Endothelial cell of umbilical vein (primary cell): Measurements from ENCODE around the gene PHF2. TPM values are rescaled to one million over a fixed set of nuclear protein-coding genes. Genes with fewer than 3 reads are reported as not detected.

Source experiments
- BruUV-seq: library from RNA; stranded (reverse); fragments of 400-500 nt; replicated peaks from 2 replicates; lab custom pipeline; 2021; lab: Mats Ljungman, UMichigan
- CTCF ChIA-PET: fragments of 300-600, 350-600 bp; sonication (Branson Sonifier 250); formaldehyde crosslinking; loops from one replicate; lab custom pipeline; 2021; ENCODE audit warnings: antibody characterized with exemption, inconsistent platforms; lab: Charles Lee
- POLR2A ChIA-PET: fragments of 300-600, 350-600 bp; sonication (Branson Sonifier 250); formaldehyde crosslinking; loops from one replicate; lab custom pipeline; 2021; ENCODE audit warnings: antibody characterized with exemption, inconsistent platforms; lab: Charles Lee
- DNase-seq: peaks from one replicate; pipeline ENCODE4 v3.0.0-alpha.2; 2011; ENCODE audit warnings: low read depth, low spot score
- FAIRE-seq: peaks from 2 replicates; lab custom pipeline; 2011; peaks lifted over from hg19 to GRCh38; lab: Jason Lieb, UNC
- H2AFZ ChIP-seq: 2 replicates; pipeline ENCODE4 v1.6.0; 2012; ENCODE audit warnings: low read depth, low read length, control low read depth, inconsistent platforms
- H3K27ac ChIP-seq: 2 replicates; pipeline ENCODE4 v1.5.1; 2011; ENCODE audit warnings: low read depth, mild to moderate bottlenecking, control low read depth, low read length, moderate library complexity; ENCODE audit not compliant: insufficient read depth
- H3K27me3 ChIP-seq, 2 experiments: 2 replicates each; pipeline versions ENCODE4 v1.6.0 to v1.6.1; 2011; ENCODE audit warnings: low read length in 2 of 2, mixed read lengths in 1 of 2; ENCODE audit not compliant: control insufficient read depth in 2 of 2, insufficient read depth in 2 of 2
- H3K36me3 ChIP-seq, 2 experiments: 2 replicates in 1 of 2; 3 replicates in 1 of 2; pipeline ENCODE4 v1.5.1; 2011; ENCODE audit warnings: low read length in 2 of 2, mild to moderate bottlenecking in 1 of 2, moderate library complexity in 1 of 2; ENCODE audit not compliant: control insufficient read depth in 2 of 2, insufficient read depth in 2 of 2; ENCODE audit errors: extremely low read depth in 1 of 2
- H3K4me1 ChIP-seq: 3 replicates; pipeline ENCODE4 v1.5.1; 2011; ENCODE audit warnings: mild to moderate bottlenecking, low read length; ENCODE audit not compliant: control insufficient read depth, insufficient read depth; ENCODE audit errors: extremely low read depth
- H3K4me2 ChIP-seq: 2 replicates; pipeline ENCODE4 v1.6.1; 2011; ENCODE audit warnings: low read length, control low read depth, mixed read lengths; ENCODE audit not compliant: insufficient read depth
- H3K4me3 ChIP-seq, 3 experiments: fragments of 200-600 bp in 1 of 3; sonication (generic), shearing (Covaris generic) in 1 of 3; replicated peaks in 1 of 3; 2 replicates each; pipeline ENCODE4 v1.5.1; 2011 to 2016; ENCODE audit warnings: control low read depth in 3 of 3, low read length in 3 of 3, mild to moderate bottlenecking in 2 of 3, inconsistent platforms in 1 of 3, low read depth in 1 of 3, moderate library complexity in 1 of 3; ENCODE audit not compliant: insufficient read depth in 1 of 3
- H3K79me2 ChIP-seq: 2 replicates; pipeline ENCODE4 v1.6.0; 2012; ENCODE audit warnings: low read length, inconsistent platforms; ENCODE audit not compliant: control insufficient read depth, insufficient read depth
- H3K9ac ChIP-seq: replicated peaks from 2 replicates; pipeline ENCODE3; 2011; ENCODE audit warnings: low read length, control low read depth; ENCODE audit not compliant: insufficient read depth; ENCODE audit errors: extremely low read depth
- H3K9me1 ChIP-seq: replicated peaks from 3 replicates; pipeline ENCODE4 v1.6.0; 2011; ENCODE audit warnings: mild to moderate bottlenecking, low read length; ENCODE audit not compliant: control insufficient read depth, insufficient read depth; ENCODE audit errors: extremely low read depth
- H3K9me3 ChIP-seq: replicated peaks from 2 replicates; pipeline ENCODE4 v1.5.1; 2012; ENCODE audit warnings: low read length, inconsistent platforms; ENCODE audit not compliant: control insufficient read depth, insufficient read depth
- H4K20me1 ChIP-seq: replicated peaks from 2 replicates; pipeline ENCODE3; 2011; ENCODE audit warnings: mild to moderate bottlenecking, low read length; ENCODE audit not compliant: control insufficient read depth, insufficient read depth; ENCODE audit errors: extremely low read depth
- EZH2 ChIP-seq: IDR thresholded peaks from 2 replicates; pipeline ENCODE4 v1.6.1; 2012; ENCODE audit warnings: borderline replicate concordance, low read depth, mild to moderate bottlenecking, moderate library complexity, low read length, inconsistent platforms; ENCODE audit not compliant: severe bottlenecking
- FOS ChIP-seq: IDR thresholded peaks from 2 replicates; pipeline ENCODE4 v1.6.1; 2011; ENCODE audit warnings: mild to moderate bottlenecking, low read length, moderate library complexity, borderline replicate concordance; ENCODE audit not compliant: insufficient read depth
- GATA2 ChIP-seq: IDR thresholded peaks from 2 replicates; pipeline ENCODE4 v1.7.0; 2011; ENCODE audit warnings: low read depth, mild to moderate bottlenecking, moderate library complexity, mixed read lengths, low read length; ENCODE audit not compliant: insufficient read length, insufficient read depth
- JUN ChIP-seq: IDR thresholded peaks from 2 replicates; pipeline ENCODE4 v1.6.1; 2011; ENCODE audit warnings: borderline replicate concordance, low read depth; ENCODE audit not compliant: insufficient read length, insufficient read depth
- MAX ChIP-seq: IDR thresholded peaks from 2 replicates; pipeline ENCODE4 v1.6.1; 2011; ENCODE audit not compliant: insufficient read depth, insufficient read length
- MYC ChIP-seq: IDR thresholded peaks from one replicate; pipeline ENCODE4 v1.6.1; 2011; ENCODE audit warnings: mild to moderate bottlenecking, low read depth, low read length
- POLR2A ChIP-seq: IDR thresholded peaks from 2 replicates; pipeline ENCODE4 v1.6.1; 2012; ENCODE audit warnings: low read depth, mild to moderate bottlenecking, control low read depth, low read length
- POLR2AphosphoS5 ChIP-seq: IDR thresholded peaks from 2 replicates; pipeline ENCODE4 v1.6.1; 2012; ENCODE audit warnings: low read depth, mild to moderate bottlenecking, control low read depth, low read length, moderate library complexity; ENCODE audit not compliant: insufficient read depth
- dilution Hi-C: fragments of 300-500 bp; cut with MboI; formaldehyde crosslinking; loops from one replicate; pipeline ENCODE4 v1.15.0; 2019; ENCODE audit warnings: low sequenced_read_pairs; ENCODE audit not compliant: extremely low pct_ligation_motif_present
- intact Hi-C: fragments of 100-400 bp; cut with micrococcal nuclease; formaldehyde crosslinking; loops from one replicate; pipeline ENCODE4 v1.10.0; 2022
- polyA plus RNA-seq, 4 experiments: library from polyadenylated mRNA; depleted of rRNA in 3 of 4; stranded (reverse) in 3 of 4; unstranded in 1 of 4; fragments of >200 nt; gene quantifications; 2 replicates each; pipeline versions ENCODE4 v1.2.1 to v1.2.3, GENCODE V29; 2011 to 2012; ENCODE audit warnings: missing spikeins in 1 of 4
- total RNA-seq: library from RNA; stranded (reverse); gene quantifications from 2 replicates; pipeline ENCODE4 v1.2.3, GENCODE V29; 2021
- TF ChIP-seq, protein P1 (sequence below), 2 donors: IDR thresholded peaks; 1 replicate in 1 of 2; 2 replicates in 1 of 2; pipeline ENCODE4 v1.5.1; 2011; ENCODE audit warnings: low read length in 2 of 2, mild to moderate bottlenecking in 2 of 2, moderate library complexity in 2 of 2, control low read depth in 1 of 2, inconsistent platforms in 1 of 2, low read depth in 1 of 2; ENCODE audit not compliant: insufficient read depth in 1 of 2; ENCODE audit errors: extremely low read depth in 1 of 2

PHF2 gene
- total and polyA plus RNA-seq, 2 donors (not counting 3 experiments of a cell fraction or from before 2014, with no cell fraction given): 9.8 to 22.5 TPM

DNA sequence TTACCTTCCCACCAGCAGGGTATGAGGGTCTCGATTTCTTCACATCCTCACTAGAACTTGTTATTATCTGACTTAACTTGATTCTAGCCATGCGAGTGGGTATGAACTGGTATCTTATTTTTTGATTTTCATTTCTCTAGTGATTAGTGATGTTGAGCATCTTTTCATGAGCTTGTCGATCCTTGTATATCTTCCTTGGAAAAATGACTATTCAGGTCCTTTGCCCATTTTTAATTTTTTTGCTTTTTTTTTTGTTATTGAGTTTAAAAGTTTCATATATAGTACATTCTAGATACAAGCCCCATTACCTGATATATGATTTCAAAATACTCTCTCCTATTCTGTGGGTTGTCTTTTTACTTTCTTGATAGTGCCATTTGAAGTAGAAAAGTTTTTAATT, 61.5 kb downstream of the PHF2 start:
- intact Hi-C loops: no loop called here
- DNase-seq: no peak

More for the DNA sequence above, 61.5 kb downstream of the PHF2 start:
- dilution Hi-C loops: no loop called here
- Histone ChIP-seq H3K27me3 (no peaks in the 10 kb centered on the region), H3K79me2 (no peaks in the 10 kb centered on the region), H3K9me1 (no peaks in the 10 kb centered on the region), H3K9me3 (no peaks in the 10 kb centered on the region), H3K4me3 (no peak overlapping the region), H3K4me2 (no peak overlapping the region), H3K27ac (no peak overlapping the region), H2AFZ (no peak overlapping the region), H3K36me3 (peaks cover 0 to 12% of the 10 kb centered on the region in 2 experiments), H4K20me1 (no peaks in the 10 kb centered on the region), H3K9ac (no peak overlapping the region), H3K4me1 (no peaks in the 10 kb centered on the region)
- no TSS peak for BruUV-seq
- TF ChIP-seq JUN (no peak), MYC (no peak), MAX (no peak), FOS (no peak), POLR2AphosphoS5 (no peak), EZH2 (no peak), GATA2 (no peak), POLR2A (no peak)
- TF ChIP-seq, protein P1, sequence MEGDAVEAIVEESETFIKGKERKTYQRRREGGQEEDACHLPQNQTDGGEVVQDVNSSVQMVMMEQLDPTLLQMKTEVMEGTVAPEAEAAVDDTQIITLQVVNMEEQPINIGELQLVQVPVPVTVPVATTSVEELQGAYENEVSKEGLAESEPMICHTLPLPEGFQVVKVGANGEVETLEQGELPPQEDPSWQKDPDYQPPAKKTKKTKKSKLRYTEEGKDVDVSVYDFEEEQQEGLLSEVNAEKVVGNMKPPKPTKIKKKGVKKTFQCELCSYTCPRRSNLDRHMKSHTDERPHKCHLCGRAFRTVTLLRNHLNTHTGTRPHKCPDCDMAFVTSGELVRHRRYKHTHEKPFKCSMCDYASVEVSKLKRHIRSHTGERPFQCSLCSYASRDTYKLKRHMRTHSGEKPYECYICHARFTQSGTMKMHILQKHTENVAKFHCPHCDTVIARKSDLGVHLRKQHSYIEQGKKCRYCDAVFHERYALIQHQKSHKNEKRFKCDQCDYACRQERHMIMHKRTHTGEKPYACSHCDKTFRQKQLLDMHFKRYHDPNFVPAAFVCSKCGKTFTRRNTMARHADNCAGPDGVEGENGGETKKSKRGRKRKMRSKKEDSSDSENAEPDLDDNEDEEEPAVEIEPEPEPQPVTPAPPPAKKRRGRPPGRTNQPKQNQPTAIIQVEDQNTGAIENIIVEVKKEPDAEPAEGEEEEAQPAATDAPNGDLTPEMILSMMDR (IDR thresholded peaks at IDR 0.05; ENCODE audit: extremely low read depth in 1 of 2, insufficient read depth in 1 of 2, low read depth in 1 of 2, low read length in 2 of 2): no peak
- ChIA-PET POLR2A (no interaction called here), CTCF (no interaction called here)
- no peak for FAIRE-seq
